Stomach (tissue), 9 donors: ENCODE data around the gene ABCC1. TPM values are rescaled to one million over a fixed set of nuclear protein-coding genes. Genes with fewer than 3 reads are reported as not detected.

Experiments
- DNase-seq, 2 donors: peaks; one replicate each; pipeline versions ENCODE4 v3.0.0 to v3.0.0-alpha.2; 2013 to 2019
- H3K27ac ChIP-seq, 5 donors: fragments of 200-600 bp in 4 of 5; sonication (generic) in 4 of 5; one replicate each; pipeline ENCODE4 v1.5.1; 2013 to 2019; ENCODE audit warnings: mild to moderate bottlenecking in 1 of 5, moderate library complexity in 1 of 5
- H3K27me3 ChIP-seq, 3 donors: fragments of 200-600 bp; sonication (generic); one replicate each; pipeline ENCODE4 v1.5.1; 2017 to 2019; ENCODE audit warnings: mixed run types in 1 of 3
- H3K36me3 ChIP-seq, 4 donors: fragments of 200-600 bp; sonication (generic); 1 replicate in 3 of 4; 2 replicates in 1 of 4; pipeline ENCODE4 v1.5.1; 2016 to 2019
- H3K4me1 ChIP-seq, 4 donors: fragments of 200-600 bp; sonication (generic); one replicate each; pipeline ENCODE4 v1.5.1; 2016 to 2019
- H3K4me3 ChIP-seq, 4 donors: fragments of 200-600 bp; sonication (generic) in 3 of 4; one replicate each; pipeline ENCODE4 v1.5.1; 2016 to 2019; ENCODE audit warnings: mild to moderate bottlenecking in 1 of 4
- H3K9me3 ChIP-seq, 4 donors: fragments of 200-600 bp; sonication (generic); one replicate each; pipeline ENCODE4 v1.5.1; 2016 to 2019
- CTCF ChIP-seq, 7 experiments: fragments of 450-650 bp in 4 of 7; fragments of 200-600 bp in 3 of 7; sonication (generic) in 3 of 7; IDR thresholded peaks; one replicate each; pipeline ENCODE4 v1.5.1; 2016 to 2019; ENCODE audit warnings: antibody characterized with exemption in 7 of 7, control low read depth in 2 of 7, mild to moderate bottlenecking in 1 of 7
- EP300 ChIP-seq: sonication (generic); formaldehyde crosslinking; IDR thresholded peaks from one replicate; pipeline ENCODE4 v1.6.1; 2017; ENCODE audit warnings: antibody characterized with exemption
- POLR2A ChIP-seq, 4 donors: fragments of 450-650 bp; IDR thresholded peaks; one replicate each; pipeline ENCODE4 v1.6.1; 2016; ENCODE audit warnings: antibody characterized with exemption in 4 of 4, control low read depth in 2 of 4, mild to moderate bottlenecking in 1 of 4, moderate library complexity in 1 of 4
- POLR2AphosphoS5 ChIP-seq, 3 donors: sonication (generic); formaldehyde crosslinking; IDR thresholded peaks; one replicate each; pipeline ENCODE4 v1.6.1; 2016; ENCODE audit warnings: antibody characterized with exemption in 3 of 3
- WGBS, 5 donors: extraction: QIAGEN DNeasy Blood & Tissue Kit in 3 of 5; methylation state at CpG; one replicate each; pipeline versions ENCODE4 v1.1.5 to v1.1.7; 2013 to 2018; 5-methylcytosine and 5-hydroxymethylcytosine counted together
- intact Hi-C: fragments of 100-400 bp; cut with DNase I; formaldehyde crosslinking; loops from one replicate; pipeline ENCODE4 v1.15.1; 2023; ENCODE audit warnings: low total_unique reads
- polyA plus RNA-seq, 3 donors: library from polyadenylated mRNA; stranded (reverse); fragments of 200-250 nt; gene quantifications; one replicate each; pipeline ENCODE4 v1.2.3, GENCODE V29; 2013
- total RNA-seq, 5 donors: library from RNA; depleted of rRNA; stranded (reverse); fragments of >200 nt; gene quantifications; one replicate each; pipeline versions ENCODE4 v1.1.0 to v1.2.3, GENCODE V29; 2014 to 2016
- donor health status: healthy with polysubstance abuse.
- donor health status: Bipolar disorder and iron deficiency.
- donor health status: healthy.

ABCC1 gene
- total and polyA plus RNA-seq, 8 donors, result 2.3 to 105 (median 24.9) TPM

GRCh38 chr16:15970202-15970601 lies 20.8 kb downstream of the ABCC1 start:
- Histone ChIP-seq H3K27ac (no peak overlapping the region), H3K4me1 (peaks cover 31 to 68% (median 39%) of the 10 kb centered on the region in 4 donors), H3K27me3 (no peaks in the 10 kb centered on the region), H3K4me3 (no peak overlapping the region), H3K36me3 (peaks cover 0 to 19% (median 9%) of the 10 kb centered on the region in 4 donors), H3K9me3 (peaks cover 0 to 9% (median 5%) of the 10 kb centered on the region in 4 donors)
- DNase-seq, result no peak
- 88 to 100% (median 97%) methylated on average over 3 of the region's 3 CpGs for whole genome bisulfite sequencing, 5 donors
- TF ChIP-seq EP300, result no peak
- TF ChIP-seq CTCF (IDR thresholded peaks at IDR 0.05), result no peak
- no peak for TF ChIP-seq POLR2A (IDR thresholded peaks at IDR 0.05)
- TF ChIP-seq POLR2AphosphoS5 (IDR thresholded peaks at IDR 0.05), result no peak
- intact Hi-C loops, result no loop called here

- Histone ChIP-seq H3K27me3 (no peaks in the 10 kb centered on the region), H3K9me3 (peaks cover 0 to 9% (median 5%) of the 10 kb centered on the region in 4 donors), H3K4me1 (peaks cover 33 to 68% (median 40%) of the 10 kb centered on the region in 4 donors), H3K27ac (no peak overlapping the region), H3K36me3 (peaks cover 0 to 19% (median 9%) of the 10 kb centered on the region in 4 donors), H3K4me3 (no peak overlapping the region)
- TF ChIP-seq POLR2A (IDR thresholded peaks at IDR 0.05) (no peak), CTCF (IDR thresholded peaks at IDR 0.05) (no peak), EP300 (no peak), POLR2AphosphoS5 (IDR thresholded peaks at IDR 0.05) (no peak)
- 84 to 94% (median 92%) methylated on average over 7 of the region's 7 CpGs for WGBS, 5 donors
- no peak for DNase-seq
- intact Hi-C loops, result no loop called here
Measured at GRCh38 chr16:15970743-15971439, 21.5 kb downstream of the ABCC1 start.

- H3K4me1 ChIP-seq, result peaks cover 33 to 68% (median 40%) of the 10 kb centered on the region in 4 donors
- WGBS, 5 donors, result 82 to 94% (median 92%) methylated on average over 9 of the region's 9 CpGs
- no peak for TF ChIP-seq POLR2A (IDR thresholded peaks at IDR 0.05)
- no peak for TF ChIP-seq EP300
- no peak for TF ChIP-seq POLR2AphosphoS5 (IDR thresholded peaks at IDR 0.05)
- no peak for TF ChIP-seq CTCF (IDR thresholded peaks at IDR 0.05)
- peaks cover 0 to 19% (median 9%) of the 10 kb centered on the region in 4 donors for H3K36me3 ChIP-seq
- H3K9me3 ChIP-seq, result peaks cover 0 to 9% (median 5%) of the 10 kb centered on the region in 4 donors
- H3K27me3 ChIP-seq, result no peaks in the 10 kb centered on the region
- intact Hi-C loops, result no loop called here
- peak overlapping the region in 2 of 5 donors; percentile 27 to 39 for H3K27ac ChIP-seq
- no peak for DNase-seq
- H3K4me3 ChIP-seq, result no peak overlapping the region
Measured at GRCh38 chr16:15971440-15971815, 22.0 kb downstream of the ABCC1 start.

DNA sequence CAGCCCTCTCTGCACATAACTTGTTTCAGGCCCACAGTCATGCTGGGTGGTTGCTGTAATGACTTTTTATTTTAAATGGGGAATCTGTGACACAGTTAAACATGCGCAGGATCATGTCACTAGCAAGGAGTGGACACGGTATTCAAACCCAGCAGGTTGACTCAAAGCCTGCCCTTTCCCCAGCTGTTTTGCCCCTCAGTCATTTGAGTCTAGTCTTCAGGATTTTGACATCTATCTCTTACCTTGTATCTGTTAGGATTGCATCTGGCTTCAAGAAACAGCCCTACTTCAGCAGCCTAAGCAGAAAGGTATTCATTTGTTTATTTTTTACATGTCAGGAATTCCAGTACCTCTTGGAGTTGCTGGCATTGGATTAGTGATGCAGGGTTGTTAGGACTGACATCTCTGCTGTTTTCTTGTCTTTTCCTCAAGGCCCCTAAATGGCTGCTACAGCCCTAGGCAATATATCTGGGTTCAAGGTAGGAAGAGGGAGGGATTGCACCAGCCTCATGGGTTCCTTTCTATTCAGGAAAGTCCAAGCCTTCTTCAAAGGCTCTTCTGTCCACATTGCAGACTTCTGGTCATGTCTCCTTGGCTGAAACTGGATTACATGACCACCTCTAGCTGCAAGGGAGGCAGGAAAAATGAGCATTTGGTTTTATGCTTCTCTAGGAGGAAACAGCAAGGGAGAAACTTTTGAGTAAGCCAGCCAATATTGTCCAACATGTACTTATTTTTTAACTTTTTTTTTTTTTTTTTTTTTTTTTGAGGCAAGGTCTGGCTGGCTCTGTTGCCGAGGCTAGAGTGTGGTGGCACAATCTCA lies 22.8 kb downstream of the ABCC1 start:
- no peaks in the 10 kb centered on the region for H3K27me3 ChIP-seq
- WGBS, 5 donors, result 33 to 73% (median 50%) methylated on average over 2 to 3 of the region's 3 CpGs
- no peak for DNase-seq
- H3K4me1 ChIP-seq, result peaks cover 29 to 68% (median 40%) of the 10 kb centered on the region in 4 donors
- peak overlapping the region in 2 of 5 donors; percentile 27 to 39 for H3K27ac ChIP-seq
- no peak for TF ChIP-seq POLR2A (IDR thresholded peaks at IDR 0.05)
- no peak for TF ChIP-seq EP300
- no peak for TF ChIP-seq POLR2AphosphoS5 (IDR thresholded peaks at IDR 0.05)
- TF ChIP-seq CTCF (IDR thresholded peaks at IDR 0.05), result no peak
- peaks cover 0 to 9% (median 5%) of the 10 kb centered on the region in 4 donors for H3K9me3 ChIP-seq
- no peak overlapping the region for H3K4me3 ChIP-seq
- peaks cover 0 to 19% (median 9%) of the 10 kb centered on the region in 4 donors for H3K36me3 ChIP-seq
- intact Hi-C loops, result no loop called here
